Fibroblast of the aortic adventitia (primary cell): ENCODE measurements around the gene PRSS12. TPM values are rescaled to one million over a fixed set of nuclear protein-coding genes. Genes with fewer than 3 reads are reported as not detected.

Source experiments
- DNase-seq: peaks from one replicate; pipeline ENCODE4 v3.0.0-alpha.2; 2010; ENCODE audit warnings: low read depth
- H3K4me3 ChIP-seq: 2 replicates; pipeline ENCODE4 v1.5.1; 2011; ENCODE audit warnings: low read depth, mild to moderate bottlenecking, control low read depth, low read length, moderate library complexity
- total RNA-seq: library from RNA; depleted of rRNA; stranded (reverse); fragments of >200 nt; gene quantifications from 2 replicates; pipeline ENCODE4 v1.2.3, GENCODE V29; 2012; ENCODE audit warnings: low replicate concordance
- TF ChIP-seq, protein P1 (sequence below): IDR thresholded peaks from 2 replicates; pipeline ENCODE4 v1.5.1; 2011; ENCODE audit warnings: mild to moderate bottlenecking, low read length, control low read depth, inconsistent platforms; ENCODE audit not compliant: insufficient read depth

Gene PRSS12
- total RNA-seq, 1 donor = 27.1 TPM

DNA sequence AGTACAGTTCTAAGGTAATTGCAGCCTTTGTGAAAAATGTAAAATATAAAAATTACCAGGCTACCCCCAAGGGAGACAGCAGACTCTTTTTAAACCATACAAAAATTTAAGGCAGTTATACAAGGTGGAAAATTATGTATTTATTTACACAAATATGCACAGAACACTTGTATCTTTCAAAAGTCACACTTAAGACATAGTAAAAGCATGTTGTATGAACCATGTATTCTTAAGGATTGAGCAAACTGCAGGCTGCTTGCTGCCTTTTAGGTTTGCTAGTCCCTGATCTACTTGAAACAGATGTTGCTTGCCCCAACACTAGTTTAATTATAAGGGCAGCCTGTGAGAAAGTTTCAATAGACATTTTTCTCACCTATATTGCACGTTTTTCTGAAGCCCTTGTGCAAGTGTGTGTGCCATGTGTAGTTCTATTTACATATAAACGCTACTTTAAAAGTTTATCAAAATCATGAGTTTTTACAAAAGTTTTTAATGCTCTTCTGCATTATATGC lies 72.8 kb downstream of the PRSS12 start:
- peak overlapping the region; percentile 86 for H3K4me3 ChIP-seq
- TF ChIP-seq, protein P1, sequence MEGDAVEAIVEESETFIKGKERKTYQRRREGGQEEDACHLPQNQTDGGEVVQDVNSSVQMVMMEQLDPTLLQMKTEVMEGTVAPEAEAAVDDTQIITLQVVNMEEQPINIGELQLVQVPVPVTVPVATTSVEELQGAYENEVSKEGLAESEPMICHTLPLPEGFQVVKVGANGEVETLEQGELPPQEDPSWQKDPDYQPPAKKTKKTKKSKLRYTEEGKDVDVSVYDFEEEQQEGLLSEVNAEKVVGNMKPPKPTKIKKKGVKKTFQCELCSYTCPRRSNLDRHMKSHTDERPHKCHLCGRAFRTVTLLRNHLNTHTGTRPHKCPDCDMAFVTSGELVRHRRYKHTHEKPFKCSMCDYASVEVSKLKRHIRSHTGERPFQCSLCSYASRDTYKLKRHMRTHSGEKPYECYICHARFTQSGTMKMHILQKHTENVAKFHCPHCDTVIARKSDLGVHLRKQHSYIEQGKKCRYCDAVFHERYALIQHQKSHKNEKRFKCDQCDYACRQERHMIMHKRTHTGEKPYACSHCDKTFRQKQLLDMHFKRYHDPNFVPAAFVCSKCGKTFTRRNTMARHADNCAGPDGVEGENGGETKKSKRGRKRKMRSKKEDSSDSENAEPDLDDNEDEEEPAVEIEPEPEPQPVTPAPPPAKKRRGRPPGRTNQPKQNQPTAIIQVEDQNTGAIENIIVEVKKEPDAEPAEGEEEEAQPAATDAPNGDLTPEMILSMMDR = no peak
- DNase-seq = peak; percentile 20

GRCh38 chr4:118279328-118279727 lies 73.5 kb downstream of the PRSS12 start:
- H3K4me3 ChIP-seq = peak overlapping the region; percentile 86
- TF ChIP-seq, protein P1 = no peak
- DNase-seq = peak; percentile 22

- TF ChIP-seq, protein P1 = no peak
Measured at GRCh38 chr4:118278473-118279274, 74.1 kb downstream of the PRSS12 start.

GRCh38 chr4:118277243-118277642 lies 75.6 kb downstream of the PRSS12 start:
- H3K4me3 ChIP-seq = no peak overlapping the region
- TF ChIP-seq, protein P1 = no peak
- DNase-seq = no peak

More at GRCh38 chr4:118278473-118279274, 74.1 kb downstream of the PRSS12 start:
- DNase-seq = peak; percentile 91
- H3K4me3 ChIP-seq = peak overlapping the region; percentile 86

DNA sequence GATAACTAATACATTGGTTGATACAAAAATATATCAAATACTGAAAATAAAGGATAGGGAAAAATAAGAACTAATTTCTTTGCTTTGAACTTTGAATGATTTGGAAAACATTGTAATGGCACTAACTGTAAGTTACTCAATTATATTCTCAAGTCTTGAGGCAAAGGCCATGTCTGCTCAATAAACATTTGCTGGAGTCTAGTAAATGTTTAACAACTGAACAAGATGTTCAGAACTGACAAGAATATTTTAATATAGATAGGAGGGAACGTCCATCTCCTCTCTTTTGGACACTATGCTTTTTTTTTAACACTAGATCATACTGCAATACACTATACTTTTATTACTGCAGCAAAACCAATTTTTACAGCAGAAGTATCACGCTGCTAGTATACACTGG lies 76.2 kb downstream of the PRSS12 start:
- no peak for DNase-seq
- H3K4me3 ChIP-seq = no peak overlapping the region
- TF ChIP-seq, protein P1 = no peak

DNA sequence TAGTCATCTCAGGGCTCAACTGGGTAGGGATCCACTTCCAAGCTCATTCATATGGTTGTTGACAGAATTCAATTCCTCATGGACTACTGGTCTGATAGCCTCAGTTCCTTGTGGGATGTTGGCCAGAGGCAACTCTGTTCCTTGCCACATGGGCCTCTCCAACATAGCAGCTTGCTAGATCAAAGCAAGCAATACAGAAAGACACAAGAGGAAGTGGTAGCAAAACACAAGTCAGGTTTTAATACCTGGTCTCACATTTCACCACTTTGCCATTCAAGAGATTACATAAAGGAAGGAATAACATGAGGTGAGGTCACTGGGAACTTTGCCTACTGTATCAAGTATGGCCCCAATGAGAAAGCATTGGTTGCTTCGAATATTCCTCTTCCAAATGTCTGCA lies 79.2 kb downstream of the PRSS12 start:
- H3K4me3 ChIP-seq = no peak overlapping the region

More for the DNA sequence above, 79.2 kb downstream of the PRSS12 start:
- no peak for DNase-seq
- TF ChIP-seq, protein P1 = no peak
